ENCODE results near the gene TERB1. TPM values are rescaled to one million over a fixed set of nuclear protein-coding genes. Genes with fewer than 3 reads are reported as not detected.
A peak's percentile ranks its signal among the peaks of the same experiment; 100 is the strongest.

The TERB1 gene
- total and polyA plus RNA-seq, 2 of the 13 experiments (the other 11 are each of a cell fraction or from before 2014, with no cell fraction given): not detected

DNA sequence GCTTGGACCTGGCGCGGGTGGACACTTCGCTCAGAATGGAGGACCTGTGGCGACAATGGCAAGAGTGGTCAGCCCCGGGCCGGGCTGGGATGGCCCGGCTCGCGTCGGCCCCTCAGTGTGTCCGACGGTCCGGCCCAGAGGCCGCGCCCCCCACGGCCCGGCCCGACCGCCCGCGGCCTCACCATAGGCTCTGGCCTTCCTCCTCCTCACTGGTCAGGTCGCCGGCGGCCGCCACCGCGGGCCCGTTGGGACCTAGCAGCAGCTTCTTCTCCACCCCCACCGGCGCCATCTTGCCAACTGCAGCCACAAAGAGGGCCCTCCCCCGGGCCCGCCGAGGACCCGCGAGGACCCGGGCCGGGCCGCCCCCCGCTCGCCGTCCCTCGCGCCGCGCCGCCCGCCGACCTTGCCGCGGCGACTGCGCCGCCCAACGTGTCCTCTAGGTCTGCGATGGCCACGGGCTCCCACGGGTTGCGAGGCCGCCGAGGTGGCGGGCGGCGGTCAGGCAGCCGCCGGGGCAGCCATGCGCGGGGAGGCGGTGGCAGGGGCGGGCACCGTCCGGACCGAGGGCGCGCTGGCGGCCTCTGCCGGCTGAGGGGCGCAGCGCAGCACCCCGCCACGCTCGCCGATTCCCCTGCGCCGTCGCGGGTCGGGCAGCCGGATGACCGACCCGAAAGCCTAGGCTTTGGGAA is 49.9 kb downstream of the TERB1 start, which contains the start of gene DYNC1LI2 (continued):
- peak; percentile 16; the same call in 1 of the 2 replicates for TF ChIP-seq ELF3 (CRISPR knock-in tag; IDR thresholded peaks at IDR 0.05)
- no peak for TF ChIP-seq ZNF749 (CRISPR knock-in tag; IDR thresholded peaks at IDR 0.05; ENCODE audit: borderline replicate concordance)
- peak; percentile 58; the same call in 1 of the 2 replicates for TF ChIP-seq ZNF562 (CRISPR knock-in tag; IDR thresholded peaks at IDR 0.05; ENCODE audit: borderline replicate concordance)
- peak; percentile 13; the same call in 1 of the 2 replicates for TF ChIP-seq ZNF710 (CRISPR knock-in tag; IDR thresholded peaks at IDR 0.05; ENCODE audit: borderline replicate concordance)
- peak; percentile 26; the same call in 1 of the 2 replicates for TF ChIP-seq SALL2 (CRISPR knock-in tag; IDR thresholded peaks at IDR 0.05)
- 0 out of 2 replicates have a peak, but pooled peaks have one; percentile 29 for TF ChIP-seq ADNP (CRISPR knock-in tag; IDR thresholded peaks at IDR 0.05)
- no peak for TF ChIP-seq ZNF3 (CRISPR knock-in tag; IDR thresholded peaks at IDR 0.05)
- TF ChIP-seq ZNF772 (CRISPR knock-in tag; IDR thresholded peaks at IDR 0.05): peak; percentile 67
- TF ChIP-seq IKZF4 (CRISPR knock-in tag; IDR thresholded peaks at IDR 0.05; ENCODE audit: borderline replicate concordance, low read depth, not compliant biosample characterization): no peak
- peak; percentile 36; the same call in 1 of the 2 replicates for TF ChIP-seq ARHGAP35 (CRISPR knock-in tag; IDR thresholded peaks at IDR 0.05; ENCODE audit: borderline replicate concordance)
- TF ChIP-seq SMARCE1 (IDR thresholded peaks at IDR 0.05; ENCODE audit: borderline replicate concordance): peak; percentile 77
- TF ChIP-seq, protein P1, sequence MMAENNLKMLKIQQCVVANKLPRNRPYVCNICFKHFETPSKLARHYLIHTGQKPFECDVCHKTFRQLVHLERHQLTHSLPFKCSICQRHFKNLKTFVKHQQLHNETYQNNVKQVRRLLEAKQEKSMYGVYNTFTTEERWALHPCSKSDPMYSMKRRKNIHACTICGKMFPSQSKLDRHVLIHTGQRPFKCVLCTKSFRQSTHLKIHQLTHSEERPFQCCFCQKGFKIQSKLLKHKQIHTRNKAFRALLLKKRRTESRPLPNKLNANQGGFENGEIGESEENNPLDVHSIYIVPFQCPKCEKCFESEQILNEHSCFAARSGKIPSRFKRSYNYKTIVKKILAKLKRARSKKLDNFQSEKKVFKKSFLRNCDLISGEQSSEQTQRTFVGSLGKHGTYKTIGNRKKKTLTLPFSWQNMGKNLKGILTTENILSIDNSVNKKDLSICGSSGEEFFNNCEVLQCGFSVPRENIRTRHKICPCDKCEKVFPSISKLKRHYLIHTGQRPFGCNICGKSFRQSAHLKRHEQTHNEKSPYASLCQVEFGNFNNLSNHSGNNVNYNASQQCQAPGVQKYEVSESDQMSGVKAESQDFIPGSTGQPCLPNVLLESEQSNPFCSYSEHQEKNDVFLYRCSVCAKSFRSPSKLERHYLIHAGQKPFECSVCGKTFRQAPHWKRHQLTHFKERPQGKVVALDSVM (CRISPR knock-in tag; IDR thresholded peaks at IDR 0.05): 0 out of 2 replicates have a peak, but pooled peaks have one; percentile 10
- peak; percentile 59 for TF ChIP-seq TBX2 (CRISPR knock-in tag; IDR thresholded peaks at IDR 0.05; ENCODE audit: borderline replicate concordance)
- TF ChIP-seq EP300 (IDR thresholded peaks at IDR 0.05; ENCODE audit: low read depth in 2 of 2, low read length in 2 of 2): 0 out of 4 replicates have a peak, but pooled peaks of 1 of the 2 experiments have one; percentile 69
- TF ChIP-seq EP300 (CRISPR knock-in tag; IDR thresholded peaks at IDR 0.05; ENCODE audit: borderline replicate concordance): no peak
- no peak for TF ChIP-seq MYNN (CRISPR knock-in tag; IDR thresholded peaks at IDR 0.05; ENCODE audit: low read depth)
- no peak for TF ChIP-seq NFE2L1 (CRISPR knock-in tag; IDR thresholded peaks at IDR 0.05; ENCODE audit: borderline replicate concordance)
- TF ChIP-seq, protein P2, sequence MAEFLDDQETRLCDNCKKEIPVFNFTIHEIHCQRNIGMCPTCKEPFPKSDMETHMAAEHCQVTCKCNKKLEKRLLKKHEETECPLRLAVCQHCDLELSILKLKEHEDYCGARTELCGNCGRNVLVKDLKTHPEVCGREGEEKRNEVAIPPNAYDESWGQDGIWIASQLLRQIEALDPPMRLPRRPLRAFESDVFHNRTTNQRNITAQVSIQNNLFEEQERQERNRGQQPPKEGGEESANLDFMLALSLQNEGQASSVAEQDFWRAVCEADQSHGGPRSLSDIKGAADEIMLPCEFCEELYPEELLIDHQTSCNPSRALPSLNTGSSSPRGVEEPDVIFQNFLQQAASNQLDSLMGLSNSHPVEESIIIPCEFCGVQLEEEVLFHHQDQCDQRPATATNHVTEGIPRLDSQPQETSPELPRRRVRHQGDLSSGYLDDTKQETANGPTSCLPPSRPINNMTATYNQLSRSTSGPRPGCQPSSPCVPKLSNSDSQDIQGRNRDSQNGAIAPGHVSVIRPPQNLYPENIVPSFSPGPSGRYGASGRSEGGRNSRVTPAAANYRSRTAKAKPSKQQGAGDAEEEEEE (CRISPR knock-in tag; IDR thresholded peaks at IDR 0.05; ENCODE audit: borderline replicate concordance): no peak
- peak; percentile 34; the same call in 1 of the 2 replicates for TF ChIP-seq ESRRA (CRISPR knock-in tag; IDR thresholded peaks at IDR 0.05; ENCODE audit: low read depth)
- no peak for TF ChIP-seq ZNF382 (CRISPR knock-in tag; IDR thresholded peaks at IDR 0.05; ENCODE audit: borderline replicate concordance)
- TF ChIP-seq SP140L (CRISPR knock-in tag; IDR thresholded peaks at IDR 0.05; ENCODE audit: borderline replicate concordance): no peak
- no peak for TF ChIP-seq CHD2 (IDR thresholded peaks at IDR 0.05; ENCODE audit: low read depth, low read length)
- no peak for TF ChIP-seq ZNF615 (CRISPR knock-in tag; IDR thresholded peaks at IDR 0.05; ENCODE audit: borderline replicate concordance)
- no peak for TF ChIP-seq ZBTB3 (CRISPR knock-in tag; IDR thresholded peaks at IDR 0.05; ENCODE audit: borderline replicate concordance, low read depth)
